H1 (cell line): ENCODE data around the gene MCMBP. TPM values are rescaled to one million over a fixed set of nuclear protein-coding genes. Genes with fewer than 3 reads are reported as not detected.

ENCODE experiments used
- CTCF ChIA-PET: fragments of 300-600 bp; sonication (Branson Sonifier 250); formaldehyde crosslinking; loops from one replicate; lab custom pipeline; 2021; ENCODE audit not compliant: partially characterized antibody; lab: Charles Lee
- POLR2A ChIA-PET: fragments of 300-600 bp; sonication (Branson Sonifier 250); formaldehyde crosslinking; loops from one replicate; lab custom pipeline; 2021; ENCODE audit warnings: inconsistent platforms; ENCODE audit not compliant: partially characterized antibody; lab: Charles Lee
- DNase-seq, 2 experiments: peaks; one replicate each; pipeline versions ENCODE4 v3.0.0 to v3.0.0-alpha.2; 2010 to 2022; ENCODE audit warnings: low spot score in 2 of 2, low read depth in 1 of 2, mixed read lengths in 1 of 2
- FAIRE-seq: peaks from 2 replicates; lab custom pipeline; 2011; peaks lifted over from hg19 to GRCh38; lab: Jason Lieb, UNC
- H2AFZ ChIP-seq: 2 replicates; pipeline ENCODE4 v1.8.1; 2012; ENCODE audit warnings: low read length, inconsistent platforms
- H2AK5ac ChIP-seq: 2 replicates; pipeline ENCODE4 v1.6.1; 2013; ENCODE audit warnings: low read depth, low read length
- H2BK120ac ChIP-seq: replicated peaks from 2 replicates; pipeline ENCODE3; 2013; ENCODE audit warnings: low read depth, low read length, inconsistent platforms
- H2BK12ac ChIP-seq: 2 replicates; pipeline ENCODE4 v1.6.1; 2013; ENCODE audit warnings: low read depth, low read length
- H2BK15ac ChIP-seq: 2 replicates; pipeline ENCODE4 v1.6.1; 2013; ENCODE audit warnings: low read length
- H2BK20ac ChIP-seq: 2 replicates; pipeline ENCODE4 v1.6.1; 2013; ENCODE audit warnings: low read length
- H2BK5ac ChIP-seq: 2 replicates; pipeline ENCODE4 v1.6.1; 2013; ENCODE audit warnings: low read depth, low read length
- H3K14ac ChIP-seq: 2 replicates; pipeline ENCODE4 v1.6.1; 2013; ENCODE audit warnings: inconsistent platforms; ENCODE audit not compliant: insufficient read length
- H3K18ac ChIP-seq: 2 replicates; pipeline ENCODE4 v1.6.1; 2013; ENCODE audit warnings: low read length; ENCODE audit errors: extremely low read depth
- H3K23ac ChIP-seq: 2 replicates; pipeline ENCODE4 v1.6.1; 2013; ENCODE audit warnings: inconsistent platforms; ENCODE audit not compliant: insufficient read length
- H3K23me2 ChIP-seq: 2 replicates; pipeline ENCODE4 v1.6.1; 2013; ENCODE audit warnings: low read depth, low read length
- H3K27ac ChIP-seq: 2 replicates; pipeline ENCODE4 v1.6.1; 2011; ENCODE audit warnings: low read depth, low read length, inconsistent platforms
- H3K27me3 ChIP-seq, 4 experiments: replicated peaks in 1 of 4; 1 replicate in 1 of 4; 2 replicates in 3 of 4; pipeline versions ENCODE4 v1.6.1 to v1.8.1; 2011 to 2013; ENCODE audit warnings: low read length in 3 of 4, mild to moderate bottlenecking in 3 of 4, inconsistent platforms in 2 of 4, mixed read lengths in 2 of 4, moderate library complexity in 1 of 4; ENCODE audit not compliant: control insufficient read depth in 3 of 4, insufficient read depth in 3 of 4; ENCODE audit errors: extremely low read depth in 1 of 4
- H3K36me3 ChIP-seq, 4 experiments: 2 replicates each; pipeline versions ENCODE4 v1.6.1 to v1.8.1; 2011 to 2013; ENCODE audit warnings: mild to moderate bottlenecking in 4 of 4, low read length in 3 of 4, moderate library complexity in 2 of 4, control low read depth in 1 of 4, inconsistent platforms in 1 of 4; ENCODE audit not compliant: insufficient read depth in 4 of 4, control insufficient read depth in 2 of 4
- H3K4ac ChIP-seq: replicated peaks from 2 replicates; pipeline ENCODE3; 2013; ENCODE audit warnings: low read length, low read depth, mixed read lengths, inconsistent platforms; ENCODE audit not compliant: insufficient read length
- H3K4me1 ChIP-seq, 4 experiments: replicated peaks in 1 of 4; 1 replicate in 1 of 4; 2 replicates in 3 of 4; pipeline versions ENCODE4 v1.6.1 to v1.8.1; 2011 to 2013; ENCODE audit warnings: low read length in 3 of 4, inconsistent platforms in 2 of 4, mixed read lengths in 1 of 4; ENCODE audit not compliant: insufficient read depth in 4 of 4, control insufficient read depth in 3 of 4
- H3K4me2 ChIP-seq, 2 experiments: 2 replicates each; pipeline versions ENCODE4 v1.6.1 to v1.8.1; 2011 to 2013; ENCODE audit warnings: low read depth in 2 of 2, low read length in 2 of 2, control low read depth in 1 of 2, inconsistent platforms in 1 of 2, mild to moderate bottlenecking in 1 of 2; ENCODE audit not compliant: insufficient read depth in 1 of 2
- H3K4me3 ChIP-seq, 4 experiments: fragments of 200-600, 300-600 bp in 1 of 4; sonication (generic), shearing (Covaris generic), sonication (Bioruptor Twin) in 1 of 4; 2 replicates each; pipeline versions ENCODE4 v1.5.1 to v1.8.1; 2011 to 2016; ENCODE audit warnings: low read length in 4 of 4, low read depth in 3 of 4, control low read depth in 2 of 4, inconsistent platforms in 2 of 4, mild to moderate bottlenecking in 2 of 4, mixed read lengths in 1 of 4, moderate library complexity in 1 of 4; ENCODE audit not compliant: insufficient read depth in 2 of 4; ENCODE audit errors: extremely low read depth in 1 of 4
- H3K56ac ChIP-seq: replicated peaks from 2 replicates; pipeline ENCODE3; 2013; ENCODE audit warnings: low read depth, mild to moderate bottlenecking, mixed read lengths, low read length, inconsistent platforms; ENCODE audit not compliant: insufficient read length
- H3K79me1 ChIP-seq: 2 replicates; pipeline ENCODE4 v1.6.1; 2013; ENCODE audit warnings: low read depth, low read length, control low read depth
- H3K79me2 ChIP-seq, 2 experiments: 2 replicates each; pipeline versions ENCODE4 v1.6.1 to v1.8.1; 2012 to 2013; ENCODE audit warnings: low read length in 2 of 2, mild to moderate bottlenecking in 2 of 2, inconsistent platforms in 1 of 2; ENCODE audit not compliant: insufficient read depth in 2 of 2, control insufficient read depth in 1 of 2
- H3K9ac ChIP-seq, 4 experiments: replicated peaks in 1 of 4; 1 replicate in 1 of 4; 2 replicates in 3 of 4; pipeline versions ENCODE4 v1.6.1 to v1.8.1; 2011 to 2013; ENCODE audit warnings: low read depth in 3 of 4, low read length in 3 of 4, control low read depth in 2 of 4, mild to moderate bottlenecking in 2 of 4, moderate library complexity in 2 of 4, inconsistent platforms in 1 of 4; ENCODE audit errors: extremely low read depth in 1 of 4
- H3K9me3 ChIP-seq, 2 experiments: 2 replicates each; pipeline versions ENCODE4 v1.6.1 to v1.8.1; 2012 to 2013; ENCODE audit warnings: mild to moderate bottlenecking in 2 of 2, moderate library complexity in 2 of 2, control low read depth in 1 of 2, inconsistent platforms in 1 of 2, low read depth in 1 of 2, low read length in 1 of 2, mixed read lengths in 1 of 2; ENCODE audit not compliant: insufficient read depth in 2 of 2
- H4K20me1 ChIP-seq, 2 experiments: replicated peaks in 1 of 2; 2 replicates each; pipeline versions ENCODE3 to v1.8.1; 2011 to 2013; ENCODE audit warnings: inconsistent platforms in 2 of 2, low read length in 2 of 2, mild to moderate bottlenecking in 1 of 2; ENCODE audit not compliant: insufficient read depth in 2 of 2, control insufficient read depth in 1 of 2
- H4K5ac ChIP-seq: 2 replicates; pipeline ENCODE4 v1.6.1; 2013; ENCODE audit warnings: low read length, low read depth, mixed read lengths, inconsistent platforms; ENCODE audit not compliant: insufficient read length
- H4K8ac ChIP-seq: 2 replicates; pipeline ENCODE4 v1.8.0; 2013; ENCODE audit warnings: mild to moderate bottlenecking, moderate library complexity, low read length, inconsistent platforms; ENCODE audit not compliant: insufficient read depth; ENCODE audit errors: extremely low read depth
- H4K91ac ChIP-seq: replicated peaks from 2 replicates; pipeline ENCODE3; 2013; ENCODE audit warnings: low read length, mixed read lengths, inconsistent platforms; ENCODE audit not compliant: insufficient read length
- EZH2 ChIP-seq: fragments of 200-600 bp; sonication (generic); IDR thresholded peaks from 2 replicates; pipeline ENCODE4 v1.7.1; 2012; ENCODE audit warnings: low read depth, mild to moderate bottlenecking, moderate library complexity, low read length, inconsistent platforms; ENCODE audit not compliant: severe bottlenecking
- JUND ChIP-seq: IDR thresholded peaks from 2 replicates; pipeline ENCODE4 v1.6.1; 2011; ENCODE audit warnings: mild to moderate bottlenecking, improper control_type of control experiment, low read length
- KDM4A ChIP-seq: IDR thresholded peaks from one replicate; pipeline ENCODE4 v1.7.1; 2012; ENCODE audit warnings: low read depth, mild to moderate bottlenecking, moderate library complexity, low read length, inconsistent platforms; ENCODE audit not compliant: severe bottlenecking
- SIX5 ChIP-seq: IDR thresholded peaks from 2 replicates; pipeline ENCODE4 v1.6.1; 2011; ENCODE audit warnings: mild to moderate bottlenecking, low read depth, low read length
- WGBS, 2 experiments: shearing (Covaris generic) in 1 of 2; methylation state at CpG; one replicate each; pipeline versions ENCODE4 v1.1.6 to v1.1.7; 2013 to 2015; ENCODE audit warnings: low lambda C conversion rate in 2 of 2, mixed read lengths in 2 of 2, inconsistent platforms in 1 of 2, low coverage in 1 of 2, missing lambda C conversion rate in 1 of 2; ENCODE audit not compliant: insufficient replicate concordance in 2 of 2, insufficient coverage in 1 of 2, insufficient read length in 1 of 2; ENCODE audit errors: extremely low coverage in 1 of 2, missing lambda C conversion rate in 1 of 2; 5-methylcytosine and 5-hydroxymethylcytosine counted together
- polyA plus RNA-seq, 7 experiments: library from polyadenylated mRNA; depleted of rRNA in 3 of 7; stranded (reverse) in 5 of 7; unstranded in 2 of 7; fragments of >200 nt in 5 of 7; fragments of 200-250 nt in 2 of 7; gene quantifications; 1 replicate in 5 of 7; 2 replicates in 1 of 7; 4 replicates in 1 of 7; pipeline versions ENCODE4 v1.2.1 to v1.2.3, GENCODE V29; 2011 to 2013; ENCODE audit warnings: missing spikeins in 2 of 7, mixed read lengths in 2 of 7
- total RNA-seq: library from RNA; stranded (reverse); fragmentation: NEBNext Ultra II Directional; extraction: Animal tissue kit (Norgen Biotek cat#: 25700); gene quantifications from 2 replicates; pipeline ENCODE4 v1.2.1, GENCODE V29; 2021

MCMBP gene
- total and polyA plus RNA-seq, 2 of the 8 experiments (the other 6 are each of a cell fraction or from before 2014, with no cell fraction given): 67.3 to 81.7 TPM

- Histone ChIP-seq H3K4me1 (no peaks in the 10 kb centered on the region), H3K4me3 (no peak overlapping the region), H3K27ac (no peak overlapping the region), H3K79me2 (no peaks in the 10 kb centered on the region; a peak in 1 of 4 replicates), H4K20me1 (peaks cover 3 to 4% of the 10 kb centered on the region in 2 experiments), H2BK20ac (no peak overlapping the region), H3K23ac (no peak overlapping the region), H2BK12ac (no peak overlapping the region), H2BK15ac (no peak overlapping the region), H3K36me3 (peaks cover 27 to 76% (median 62%) of the 10 kb centered on the region in 4 experiments), H3K27me3 (no peaks in the 10 kb centered on the region), H3K79me1 (no peaks in the 10 kb centered on the region; the same call in 1 of the 2 replicates), H3K56ac (no peak overlapping the region), H2AK5ac (no peak overlapping the region), H4K8ac (no peak overlapping the region), H3K23me2 (no peaks in the 10 kb centered on the region), H4K5ac (no peak overlapping the region), H2AFZ (no peak overlapping the region), H3K9me3 (no peaks in the 10 kb centered on the region), H3K14ac (no peak overlapping the region), H3K9ac (peak overlapping the region in 1 of 4 experiments; percentile 34; a peak in 2 of 7 replicates), H2BK120ac (no peak overlapping the region), H3K18ac (no peak overlapping the region), H4K91ac (no peak overlapping the region), H3K4me2 (no peak overlapping the region), H3K4ac (no peak overlapping the region), H2BK5ac (no peak overlapping the region)
- ChIA-PET POLR2A (interaction anchor here (0.9 kb wide), 1 partner anchor 19 kb away, joined by 3 read pairs; no protein-coding TSS in a partner anchor), CTCF (interaction anchor here (1.3 to 3.5 kb wide), 2 partner anchors 10 to 99 kb away, joined by 4 to 17 read pairs; no protein-coding TSS in a partner anchor)
- 78% methylated on average over 6 of the region's 6 CpGs; no CpG with 5 or more reads in 1 of the 2 experiments for WGBS, 2 experiments
- FAIRE-seq: no peak
- TF ChIP-seq KDM4A: no peak
- TF ChIP-seq EZH2: no peak
- TF ChIP-seq JUND: 0 out of 2 replicates have a peak, but pooled peaks have one; percentile 28
- no peak for TF ChIP-seq SIX5
- DNase-seq: no peak
Observed at GRCh38 chr10:119849031-119849789, 23.4 kb downstream of the MCMBP start.
